ENCODE measurements around the gene DCHS1.

DCHS1 gene

GRCh38 chr11:6584528-6584927, 71.1 kb downstream of the DCHS1 start:
- Histone ChIP-seq H3K27ac (ENCODE audit: low read length) (no peak overlapping the region), H3K4me3 (ENCODE audit: low read length) (no peak overlapping the region), H3K79me2 (ENCODE audit: low read length) (no peaks in the 10 kb centered on the region; the same call in 1 of the 2 replicates), H3K4me2 (ENCODE audit: low read length) (no peak overlapping the region), H3K27me3 (ENCODE audit: low read depth, low read length) (no peaks in the 10 kb centered on the region), H3K36me3 (replicated peaks; ENCODE audit: low read depth, low read length) (peaks cover 8% of the 10 kb centered on the region), H2AFZ (ENCODE audit: low read depth, low read length) (no peak overlapping the region), H3K4me1 (ENCODE audit: low read length) (no peaks in the 10 kb centered on the region), H3K9ac (ENCODE audit: low read length) (no peak overlapping the region), H4K20me1 (ENCODE audit: insufficient read depth, low read length) (no peaks in the 10 kb centered on the region), H3K9me3 (ENCODE audit: insufficient read depth, low read length) (no peaks in the 10 kb centered on the region)
- no peak for TF ChIP-seq EZH2phosphoT487 (IDR thresholded peaks at IDR 0.05; ENCODE audit: low read depth)
- TF ChIP-seq CTCF (IDR thresholded peaks at IDR 0.05; ENCODE audit: low read depth, low read length) = no peak

- peaks cover 8% of the 10 kb centered on the region for H3K36me3 ChIP-seq (replicated peaks; ENCODE audit: low read depth, low read length)
- no peaks in the 10 kb centered on the region for H3K4me1 ChIP-seq (ENCODE audit: low read length)
- no peaks in the 10 kb centered on the region for H3K27me3 ChIP-seq (ENCODE audit: low read depth, low read length)
- H2AFZ ChIP-seq (ENCODE audit: low read depth, low read length) = no peak overlapping the region
- H3K9ac ChIP-seq (ENCODE audit: low read length) = no peak overlapping the region
- H3K27ac ChIP-seq (ENCODE audit: low read length) = no peak overlapping the region
- H3K4me2 ChIP-seq (ENCODE audit: low read length) = no peak overlapping the region
- no peak overlapping the region for H3K4me3 ChIP-seq (ENCODE audit: low read length)
- no peaks in the 10 kb centered on the region; the same call in 1 of the 2 replicates for H3K79me2 ChIP-seq (ENCODE audit: low read length)
- H4K20me1 ChIP-seq (ENCODE audit: insufficient read depth, low read length) = no peaks in the 10 kb centered on the region
- H3K9me3 ChIP-seq (ENCODE audit: insufficient read depth, low read length) = no peaks in the 10 kb centered on the region
- TF ChIP-seq CTCF (IDR thresholded peaks at IDR 0.05; ENCODE audit: low read depth, low read length) (no peak), EZH2phosphoT487 (IDR thresholded peaks at IDR 0.05; ENCODE audit: low read depth) (no peak)
Observed at GRCh38 chr11:6583584-6583983, 72.0 kb downstream of the DCHS1 start.

GRCh38 chr11:6579681-6580080, 75.9 kb downstream of the DCHS1 start:
- H2AFZ ChIP-seq (ENCODE audit: low read depth, low read length) = no peak overlapping the region
- H3K36me3 ChIP-seq (replicated peaks; ENCODE audit: low read depth, low read length) = peaks cover 8% of the 10 kb centered on the region
- H3K79me2 ChIP-seq (ENCODE audit: low read length) = no peaks in the 10 kb centered on the region; the same call in 1 of the 2 replicates
- no peak overlapping the region for H3K4me3 ChIP-seq (ENCODE audit: low read length)
- no peaks in the 10 kb centered on the region for H3K27me3 ChIP-seq (ENCODE audit: low read depth, low read length)
- no peak overlapping the region for H3K9ac ChIP-seq (ENCODE audit: low read length)
- no peak overlapping the region for H3K4me2 ChIP-seq (ENCODE audit: low read length)
- H3K4me1 ChIP-seq (ENCODE audit: low read length) = no peaks in the 10 kb centered on the region
- no peak for TF ChIP-seq CTCF (IDR thresholded peaks at IDR 0.05; ENCODE audit: low read depth, low read length)
- TF ChIP-seq EZH2phosphoT487 (IDR thresholded peaks at IDR 0.05; ENCODE audit: low read depth) = no peak
- no peaks in the 10 kb centered on the region for H3K9me3 ChIP-seq (ENCODE audit: insufficient read depth, low read length)
- no peak overlapping the region for H3K27ac ChIP-seq (ENCODE audit: low read length)
- no peaks in the 10 kb centered on the region for H4K20me1 ChIP-seq (ENCODE audit: insufficient read depth, low read length)

DNA sequence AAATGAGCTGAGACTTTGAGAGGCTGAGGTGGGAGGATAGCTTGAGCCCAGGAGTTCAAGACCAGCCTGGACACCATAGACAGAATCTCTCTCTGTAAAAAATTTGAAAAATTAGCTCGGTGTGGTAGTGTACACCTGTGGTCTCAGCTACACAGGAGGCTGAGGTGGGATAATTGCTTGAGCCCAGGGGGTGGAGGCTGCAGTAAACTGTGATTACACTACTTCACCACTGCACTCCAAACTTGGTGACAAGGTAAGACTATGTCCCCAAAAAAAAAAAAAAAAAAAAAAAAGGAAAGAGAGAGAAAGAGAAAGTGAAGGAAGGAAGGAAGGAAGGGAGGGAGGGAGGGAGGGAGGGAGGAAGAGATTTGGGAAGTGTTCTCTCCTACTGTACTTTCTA, 77.5 kb downstream of the DCHS1 start:
- H3K79me2 ChIP-seq (ENCODE audit: low read length) = no peaks in the 10 kb centered on the region; the same call in 1 of the 2 replicates
- no peaks in the 10 kb centered on the region for H3K9me3 ChIP-seq (ENCODE audit: insufficient read depth, low read length)
- no peaks in the 10 kb centered on the region for H3K36me3 ChIP-seq (replicated peaks; ENCODE audit: low read depth, low read length)
- no peaks in the 10 kb centered on the region for H3K27me3 ChIP-seq (ENCODE audit: low read depth, low read length)
- H3K4me1 ChIP-seq (ENCODE audit: low read length) = no peaks in the 10 kb centered on the region
- no peak overlapping the region for H2AFZ ChIP-seq (ENCODE audit: low read depth, low read length)
- no peak overlapping the region for H3K4me2 ChIP-seq (ENCODE audit: low read length)
- TF ChIP-seq CTCF (IDR thresholded peaks at IDR 0.05; ENCODE audit: low read depth, low read length) = no peak
- no peak for TF ChIP-seq EZH2phosphoT487 (IDR thresholded peaks at IDR 0.05; ENCODE audit: low read depth)
- no peaks in the 10 kb centered on the region for H4K20me1 ChIP-seq (ENCODE audit: insufficient read depth, low read length)
- H3K4me3 ChIP-seq (ENCODE audit: low read length) = no peak overlapping the region
- H3K27ac ChIP-seq (ENCODE audit: low read length) = no peak overlapping the region
- H3K9ac ChIP-seq (ENCODE audit: low read length) = no peak overlapping the region
